ENCODE results near the gene ATP11A. TPM values are rescaled to one million over a fixed set of nuclear protein-coding genes. Genes with fewer than 3 reads are reported as not detected.

Gene ATP11A
- total RNA-seq, 1 experiment from 2014 or later = 65.3 TPM

- Histone ChIP-seq H3K9ac (ENCODE audit: extremely low read depth, insufficient read length, low read length) (no peak overlapping the region), H3K79me2 (ENCODE audit: insufficient read depth, low read length) (no peaks in the 10 kb centered on the region), H2BK5ac (ENCODE audit: insufficient read length, low read length) (no peak overlapping the region), H2BK12ac (ENCODE audit: insufficient read length, low read depth, low read length) (no peak overlapping the region), H3K27ac (ENCODE audit: insufficient read length, low read depth, low read length) (no peak overlapping the region), H3K4me1 (ENCODE audit: insufficient read depth, low read length) (peaks cover 13% of the 10 kb centered on the region; the same call in 1 of the 2 replicates), H3K18ac (ENCODE audit: insufficient read length, low read depth, low read length) (peak overlapping the region; percentile 17), H3K56ac (ENCODE audit: insufficient read length, low read depth, low read length) (no peak overlapping the region), H3K23ac (ENCODE audit: insufficient read length, low read depth, low read length) (no peak overlapping the region), H4K8ac (replicated peaks; ENCODE audit: insufficient read length, low read depth, low read length) (no peak overlapping the region), H3K9me3 (ENCODE audit: control insufficient read depth, low read depth, low read length) (no peaks in the 10 kb centered on the region), H4K20me1 (ENCODE audit: control insufficient read depth, insufficient read depth, insufficient read length) (no peaks in the 10 kb centered on the region), H3K4ac (ENCODE audit: low read depth, low read length) (no peak overlapping the region), H2AK5ac (ENCODE audit: insufficient read length, low read length) (no peak overlapping the region), H3K4me2 (ENCODE audit: insufficient read depth, insufficient read length, low read length) (peak overlapping the region; percentile 1), H3K27me3 (ENCODE audit: insufficient read depth, low read length) (no peaks in the 10 kb centered on the region; the same call in 1 of the 2 replicates), H3T11ph (ENCODE audit: low read length) (no peak overlapping the region), H4K5ac (ENCODE audit: insufficient read length, low read depth, low read length) (no peak overlapping the region), H3K23me2 (ENCODE audit: insufficient read length, low read depth, low read length, poor library complexity, severe bottlenecking) (peaks cover 9% of the 10 kb centered on the region), H3K79me1 (ENCODE audit: insufficient read depth, low read depth, low read length, poor library complexity, severe bottlenecking) (no peaks in the 10 kb centered on the region), H3K14ac (ENCODE audit: insufficient read depth, low read length) (no peak overlapping the region), H2AFZ (ENCODE audit: low read length) (no peak overlapping the region), H2BK15ac (ENCODE audit: low read depth, low read length) (no peak overlapping the region), H4K91ac (ENCODE audit: insufficient read length, low read depth, low read length) (no peak overlapping the region), H2BK120ac (ENCODE audit: low read depth, low read length, poor library complexity, severe bottlenecking) (no peak overlapping the region), H2BK20ac (ENCODE audit: low read depth, low read length, poor library complexity, severe bottlenecking) (no peak overlapping the region)
- H3K36me3 Mint-ChIP-seq (ENCODE audit: insufficient read depth in 1 of 3, low read depth in 3 of 3) = peaks cover 0 to 2% (median 0%) of the 10 kb centered on the region in 3 experiments; a peak in 2 of 7 replicates
- DNase-seq = no peak
- peak overlapping the region; percentile 43 to 70 for H3K4me3 Mint-ChIP-seq
- TF ChIP-seq CTCF (conservative IDR thresholded peaks at IDR 0.05) = no peak
- no peaks in the 10 kb centered on the region; a peak in 1 of 5 replicates for H3K9me3 Mint-ChIP-seq
- peaks cover 47 to 50% of the 10 kb centered on the region in 2 experiments for H3K4me1 Mint-ChIP-seq
- peaks cover 56% of the 10 kb centered on the region for H3K27me3 Mint-ChIP-seq (ENCODE audit: low read depth)
- WGBS (ENCODE audit: extremely low coverage, insufficient read length, low lambda C conversion rate) = no CpG with 5 or more reads among the region's 7 CpGs
- peak overlapping the region in 2 of 3 experiments; percentile 46 to 63; a peak in 3 of 7 replicates for H3K27ac Mint-ChIP-seq
Observed at GRCh38 chr13:112893207-112893569, 203.3 kb downstream of the ATP11A start.

Measured in H9 (cell line).